SHP77 treated with DMSO at 0.1 percent for 48 hours (cell line): Measurements from ENCODE around the gene TNFRSF19.

Experiments
- DNase-seq: peaks from one replicate; lab custom pipeline; 2025; lab: John Stamatoyannopoulos, UW

Gene TNFRSF19

DNA sequence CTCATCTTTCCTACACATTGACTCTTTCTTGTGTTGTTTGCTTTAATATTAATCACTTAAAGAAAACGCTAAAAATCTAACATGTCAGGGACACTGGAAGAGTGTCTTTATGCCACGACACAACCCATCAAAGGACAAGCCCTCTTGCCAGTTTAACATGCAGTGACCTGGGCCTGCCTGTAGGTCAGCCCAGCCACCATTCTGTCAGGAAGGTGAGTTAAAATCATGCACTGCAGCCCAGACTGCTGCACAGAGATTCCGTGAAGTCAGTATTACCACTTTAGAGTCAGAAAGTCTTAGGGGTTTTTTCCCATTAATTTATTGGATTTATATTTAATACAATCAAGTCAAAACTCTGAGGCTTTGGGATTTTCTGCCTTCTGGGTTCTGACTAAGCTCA, 58.0 kb downstream of the TNFRSF19 start:
- DNase-seq: no peak

DNA sequence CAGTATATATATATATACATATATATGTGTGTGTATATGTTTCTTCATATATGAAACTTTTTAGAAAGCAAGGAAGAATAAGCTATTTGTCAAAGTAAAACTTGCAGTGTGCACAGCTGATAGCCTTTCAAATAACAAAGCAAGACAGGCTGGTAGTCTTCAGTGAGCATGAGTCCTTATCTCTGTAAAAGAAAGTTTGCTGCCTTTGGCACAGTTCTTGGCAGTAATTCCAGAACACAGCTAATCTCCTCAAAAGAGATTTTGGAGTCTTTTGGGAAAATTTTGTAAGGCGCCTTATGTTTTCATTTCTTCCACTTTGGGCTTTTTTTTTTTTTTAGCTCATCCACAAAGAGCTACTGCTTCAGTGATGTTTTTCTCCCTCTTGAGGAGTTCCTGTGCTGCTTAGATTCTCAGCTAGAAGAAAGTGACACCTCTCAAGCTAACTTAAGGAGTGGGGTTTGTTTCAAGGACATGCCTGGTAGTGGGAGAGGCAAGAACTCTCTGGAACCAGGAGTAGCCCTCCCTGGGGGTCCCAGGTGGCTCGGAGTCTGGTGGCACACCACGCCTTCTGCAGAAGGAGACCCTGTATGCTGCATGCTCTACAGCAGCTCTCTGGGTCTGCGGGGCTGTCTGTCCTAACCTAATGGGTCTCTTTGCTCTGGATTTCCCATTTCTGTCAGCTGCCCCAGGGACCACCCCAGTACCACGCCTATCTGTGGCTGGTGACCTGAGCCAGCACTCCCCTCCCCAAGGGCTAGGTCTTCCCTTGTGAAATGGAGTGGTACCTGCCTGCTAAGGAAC, 58.8 kb downstream of the TNFRSF19 start:
- DNase-seq: no peak

DNA sequence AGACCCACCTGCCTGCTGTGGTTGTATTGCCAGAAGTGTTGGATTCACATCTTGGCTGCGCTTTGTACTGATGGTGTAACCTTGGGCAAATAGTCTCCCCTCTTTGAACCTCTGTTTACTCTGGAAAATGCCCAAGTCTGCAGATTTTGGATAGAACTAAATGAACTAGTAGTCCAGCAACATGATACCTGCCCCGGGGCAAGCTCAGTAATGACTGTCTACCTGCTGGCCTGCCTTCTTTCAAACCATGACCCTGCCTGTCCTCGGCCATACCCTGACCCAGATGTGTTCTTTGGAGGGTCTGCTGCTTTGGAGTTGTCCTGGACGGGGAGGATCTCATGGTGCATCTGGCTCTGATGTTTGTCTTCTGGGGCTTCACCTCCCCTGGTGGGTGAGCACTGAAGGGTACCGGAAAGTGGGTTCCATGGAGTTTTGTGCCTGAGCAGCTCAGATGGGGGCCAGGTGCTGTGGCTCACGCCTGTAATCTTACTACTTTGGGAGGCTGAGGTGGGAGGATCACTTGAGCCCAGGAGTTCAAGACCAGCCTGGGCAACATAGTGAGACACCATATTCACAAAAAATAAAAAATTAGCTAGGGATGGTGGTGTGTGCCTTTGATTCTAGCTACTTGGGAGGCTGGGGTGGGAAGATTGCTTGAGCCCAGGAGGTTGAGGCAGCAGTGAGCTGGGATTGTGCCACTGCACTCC, 59.5 kb downstream of the TNFRSF19 start:
- DNase-seq: no peak

DNA sequence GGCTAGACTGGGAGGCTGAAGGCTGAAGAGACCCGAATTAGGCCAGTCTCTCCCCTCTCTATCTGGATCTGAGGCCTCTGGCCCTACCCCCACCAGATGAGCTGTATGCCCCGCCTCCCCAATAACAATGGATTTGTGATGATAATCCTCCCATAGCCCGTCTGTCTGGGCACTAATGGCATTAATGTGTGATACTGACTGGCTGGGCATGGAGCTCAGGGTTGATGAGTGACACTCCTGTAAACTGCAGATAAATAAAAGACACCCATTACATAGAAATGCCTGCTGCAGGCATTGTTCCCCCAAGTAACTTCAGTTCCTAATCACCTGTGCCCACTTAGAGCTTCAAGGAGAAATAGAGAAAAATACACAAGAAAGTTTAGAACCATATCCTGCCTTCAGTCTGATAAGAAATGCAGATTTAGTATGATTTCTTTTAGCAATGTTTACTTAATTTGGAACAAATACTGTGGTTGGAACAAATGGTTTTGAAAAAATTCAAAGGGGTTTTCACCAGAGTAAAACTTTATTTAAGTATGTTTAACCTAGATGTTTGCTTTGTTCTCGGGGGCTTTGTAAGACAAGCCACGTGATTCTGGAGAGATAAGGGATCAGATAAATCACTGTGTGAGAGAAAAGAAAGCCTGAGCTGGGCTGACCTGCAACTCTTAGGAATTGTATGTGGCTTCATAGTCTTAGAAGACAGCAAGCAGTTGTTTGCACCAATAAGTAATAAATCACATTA, 60.3 kb downstream of the TNFRSF19 start:
- DNase-seq: no peak

DNA sequence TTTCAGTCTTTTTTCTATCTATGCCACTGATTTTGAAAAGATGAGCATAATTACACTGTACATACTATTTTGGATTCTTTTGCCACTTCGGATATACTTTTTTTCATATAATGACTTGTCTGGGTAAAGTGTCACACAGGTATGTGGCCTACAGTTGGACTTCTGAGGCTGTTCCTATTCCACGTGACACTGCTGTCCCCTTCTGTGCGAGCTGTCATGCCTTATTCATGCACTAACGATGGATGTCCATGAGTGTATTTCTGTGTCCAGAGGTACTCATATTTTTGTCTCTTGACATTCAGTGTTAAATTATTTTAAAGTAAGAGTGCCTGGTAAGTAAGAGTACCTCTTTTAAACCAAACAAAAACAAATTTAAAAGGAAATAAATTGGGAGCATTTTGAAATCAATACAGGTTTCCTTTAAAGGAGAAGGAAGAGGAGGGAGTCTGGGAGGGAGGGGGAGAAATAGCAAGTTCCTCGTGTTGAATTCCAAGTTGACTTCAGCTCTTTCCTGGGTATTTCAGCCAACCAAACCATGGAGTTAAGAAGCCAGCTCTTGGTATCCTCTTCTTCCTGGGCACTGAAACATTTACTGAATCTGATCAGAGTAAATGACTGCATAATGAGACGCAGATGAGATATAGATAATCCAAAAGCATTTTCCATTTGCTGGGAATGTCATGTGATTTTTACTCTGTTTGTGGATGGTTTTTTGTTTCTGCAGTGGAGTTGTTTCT, 61.3 kb downstream of the TNFRSF19 start:
- no peak for DNase-seq

DNA sequence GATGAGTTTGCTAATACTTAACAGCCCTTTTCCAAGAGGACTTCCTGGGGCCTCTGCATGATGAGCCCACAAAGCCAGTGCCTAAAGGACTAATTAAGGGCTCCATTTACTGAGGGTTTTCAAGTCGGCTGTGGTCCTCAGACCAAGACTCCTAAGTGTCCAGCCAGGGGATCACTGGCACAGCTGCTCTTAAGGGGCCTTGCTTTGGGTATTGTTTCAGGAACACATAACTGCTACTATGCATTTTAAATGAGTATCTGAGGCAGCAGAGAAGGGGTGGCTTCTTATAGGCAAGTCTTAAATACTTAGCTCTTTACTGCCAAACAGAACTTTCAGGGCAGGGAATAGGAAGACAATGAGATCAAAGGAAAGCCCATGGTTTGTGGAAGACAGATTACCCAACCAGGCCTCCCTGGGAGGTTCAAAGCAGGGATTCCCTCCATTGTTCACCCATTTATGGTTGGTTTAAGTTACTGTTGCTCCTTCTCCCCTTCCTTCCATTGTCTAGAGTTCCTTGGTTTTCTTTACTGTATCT, 61.9 kb downstream of the TNFRSF19 start:
- DNase-seq: no peak

DNA sequence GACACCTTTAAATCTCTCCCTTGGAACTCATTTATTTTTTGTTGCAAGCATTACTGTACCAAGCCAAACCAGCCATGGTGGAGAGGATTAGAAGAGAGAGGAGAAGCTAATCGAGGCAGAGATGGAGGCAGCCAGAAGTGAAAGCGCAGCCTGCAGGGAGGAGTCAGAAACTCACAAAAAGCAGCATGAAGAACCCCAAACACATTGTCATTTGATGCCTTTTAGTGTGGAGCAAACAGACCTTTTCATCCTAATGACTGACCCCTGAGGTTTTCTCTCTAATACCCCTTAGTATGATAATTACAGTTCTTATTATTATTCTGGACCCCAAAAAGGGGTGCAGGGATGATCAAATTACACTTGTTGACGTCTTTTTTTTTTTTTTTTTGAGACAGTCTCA, 62.5 kb downstream of the TNFRSF19 start:
- DNase-seq: no peak

DNA sequence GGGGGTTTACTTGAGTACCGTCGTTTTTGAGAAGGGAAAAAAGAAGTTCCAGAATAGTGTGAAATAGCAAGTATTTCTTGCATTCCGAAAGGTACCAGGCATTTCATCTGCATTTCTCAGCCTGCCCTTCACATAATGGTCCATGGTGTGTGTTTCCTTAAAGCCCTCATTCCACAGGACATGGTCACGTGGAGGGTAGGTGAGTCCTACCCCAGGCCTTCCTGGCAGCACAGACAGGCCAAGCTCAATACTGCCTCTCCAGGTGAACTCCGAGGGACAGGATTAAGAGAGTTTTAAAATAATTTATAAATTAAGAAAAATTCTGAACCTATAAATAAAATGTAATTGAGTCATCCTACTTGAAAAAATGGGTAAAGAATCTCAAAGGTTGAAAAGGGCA, 64.7 kb downstream of the TNFRSF19 start:
- no peak for DNase-seq

DNA sequence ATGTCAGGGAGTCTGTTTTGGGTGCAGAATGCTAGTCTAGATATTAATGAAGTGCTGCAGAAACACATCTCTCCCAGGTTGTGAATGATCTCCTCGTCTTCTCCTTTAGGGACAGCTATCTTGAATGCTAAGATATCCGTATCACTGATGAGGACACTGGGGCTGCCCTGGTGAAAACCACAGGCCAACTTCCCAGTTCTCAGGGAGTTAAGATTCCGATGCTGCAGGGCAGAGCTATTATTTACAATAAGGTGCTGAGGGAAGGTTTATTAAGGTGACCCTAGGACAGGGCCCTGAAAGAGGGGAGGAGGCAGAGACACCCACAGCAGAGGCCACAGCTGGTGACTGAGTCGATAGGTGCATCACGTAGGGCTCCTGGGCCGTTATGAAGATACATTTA, 66.1 kb downstream of the TNFRSF19 start:
- DNase-seq: no peak

DNA sequence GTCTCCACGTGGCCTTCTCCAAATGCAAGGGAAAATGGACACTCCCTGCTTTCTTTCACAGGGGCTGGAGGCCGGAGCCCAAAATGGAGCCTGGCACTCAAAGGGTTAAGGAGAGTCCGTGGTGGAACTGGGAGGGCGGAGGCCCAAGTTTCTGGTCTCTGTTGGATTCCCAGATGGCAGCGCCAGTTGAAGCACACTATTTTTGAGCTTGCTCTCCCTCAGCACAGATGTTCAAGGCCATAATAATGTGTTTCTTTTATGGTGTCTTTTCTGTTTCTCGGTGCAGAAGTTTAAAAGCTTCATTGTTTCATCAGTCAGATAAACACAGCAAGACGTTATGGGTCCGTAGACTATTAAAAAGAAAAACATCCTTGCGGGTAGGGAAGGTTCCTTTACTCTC, 67.6 kb downstream of the TNFRSF19 start:
- no peak for DNase-seq

DNA sequence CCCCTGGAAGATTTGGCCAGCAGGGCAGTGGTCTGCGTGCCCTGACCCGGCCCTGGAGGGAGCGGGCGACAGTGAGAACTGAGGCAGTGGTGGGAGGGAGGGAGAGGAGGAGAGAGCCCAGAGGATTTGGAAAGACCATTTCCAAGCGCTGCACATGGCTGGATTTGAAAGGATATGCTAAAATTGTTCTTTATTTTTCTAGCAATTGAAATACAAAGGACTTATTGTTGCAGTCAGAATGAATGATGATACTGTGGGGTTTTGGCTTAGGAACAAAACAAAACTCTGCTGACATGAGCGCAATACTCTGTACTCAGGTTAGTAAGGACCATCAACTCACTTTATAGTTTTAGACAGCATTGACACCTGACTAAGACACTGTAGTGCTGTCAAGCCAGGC, 69.5 kb downstream of the TNFRSF19 start:
- DNase-seq: no peak

DNA sequence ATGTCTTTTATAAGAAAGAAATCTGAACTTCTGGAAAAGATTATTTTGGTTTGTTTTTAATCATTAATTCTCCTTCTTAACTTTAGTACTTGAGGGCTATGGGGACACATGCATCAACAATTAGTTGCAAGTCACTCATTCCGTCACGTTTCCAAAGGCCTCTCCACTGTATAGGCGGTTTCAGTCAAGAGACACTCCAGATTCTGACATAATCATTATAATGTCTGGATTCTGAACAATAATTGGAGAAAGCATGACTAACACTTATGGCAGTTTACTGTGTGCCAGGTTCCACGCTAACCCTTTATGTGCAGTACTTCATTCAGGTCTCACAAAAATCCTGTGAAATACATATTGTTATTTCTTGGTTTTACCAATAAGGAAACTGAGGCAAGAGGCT, 71.9 kb downstream of the TNFRSF19 start:
- DNase-seq: no peak

DNA sequence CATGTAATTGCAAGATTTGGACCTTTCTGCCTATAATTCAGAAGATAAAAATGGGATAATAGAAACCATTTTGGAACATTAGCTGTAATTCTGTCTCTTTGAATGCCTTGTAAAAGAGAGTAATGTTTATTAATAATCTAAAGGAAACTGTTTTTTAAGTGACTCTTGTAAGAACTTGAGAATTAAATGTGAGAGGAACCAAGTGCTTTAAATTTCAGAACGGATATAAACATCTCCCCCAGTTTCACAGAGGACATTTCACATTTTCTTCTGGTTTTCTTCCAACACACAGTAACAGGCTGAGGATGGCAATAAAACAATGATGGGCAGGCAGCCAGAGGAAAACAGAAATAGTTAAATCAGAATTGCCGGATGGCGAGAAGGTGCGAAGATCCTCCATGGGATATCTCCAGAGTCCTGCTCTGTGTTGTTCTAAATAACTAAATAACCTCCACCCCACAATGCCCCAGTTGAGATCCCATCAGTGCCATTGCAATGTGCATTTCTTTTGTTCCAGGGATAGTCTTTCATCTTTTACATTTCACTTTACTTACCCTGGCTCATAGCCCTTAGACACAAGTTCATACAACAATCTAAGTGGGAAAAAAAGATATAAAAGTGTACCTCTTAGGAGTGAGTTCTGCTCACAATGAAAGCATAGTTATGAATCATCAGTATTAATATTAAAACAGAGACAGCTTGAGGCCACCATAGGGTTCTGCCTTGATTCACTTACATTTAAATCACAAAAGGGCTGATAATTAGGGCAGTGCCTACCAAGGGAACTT, 73.3 kb downstream of the TNFRSF19 start:
- no peak for DNase-seq

DNA sequence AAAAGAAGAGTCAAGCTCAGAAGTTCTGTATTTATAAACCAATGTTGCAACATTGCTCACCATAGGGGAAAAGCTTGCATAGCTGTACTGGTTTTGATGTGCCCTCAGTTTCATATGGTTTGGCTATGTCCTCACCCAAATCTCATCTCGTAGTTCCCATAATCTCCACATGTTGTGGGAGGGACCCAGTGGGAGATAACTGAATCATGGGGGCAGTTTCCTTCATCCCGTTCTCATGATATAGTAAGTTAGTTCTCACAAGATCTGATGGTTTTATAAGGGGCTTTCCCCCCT, 73.9 kb downstream of the TNFRSF19 start:
- no peak for DNase-seq

DNA sequence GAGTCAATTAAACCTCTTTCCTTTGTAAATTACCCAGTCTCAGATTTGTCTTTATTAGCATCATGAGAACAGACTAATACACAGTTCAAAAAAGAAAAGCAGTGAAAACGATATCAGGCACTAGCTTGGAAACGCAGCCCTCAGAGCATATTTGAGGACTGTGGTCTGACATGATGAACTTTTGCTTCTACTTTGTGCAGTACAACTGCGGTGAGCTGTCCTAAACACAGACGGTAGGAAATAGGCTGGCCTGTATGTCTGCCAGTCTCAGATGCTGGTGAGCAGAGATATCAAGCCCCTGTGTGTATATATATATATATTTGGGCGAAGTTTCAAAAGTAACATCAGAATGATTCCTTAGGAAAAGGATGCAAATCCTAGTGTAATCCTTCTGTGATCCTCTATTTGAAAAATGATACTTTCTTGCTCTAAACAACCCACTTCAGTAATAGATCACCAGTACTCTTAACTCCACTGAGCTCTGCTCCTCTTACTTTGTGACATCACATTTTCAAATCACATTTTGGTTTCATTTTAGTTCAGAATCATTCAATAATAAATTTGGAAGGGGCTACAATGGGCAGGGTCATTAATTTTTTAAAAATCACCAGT, 74.4 kb downstream of the TNFRSF19 start:
- DNase-seq: no peak

DNA sequence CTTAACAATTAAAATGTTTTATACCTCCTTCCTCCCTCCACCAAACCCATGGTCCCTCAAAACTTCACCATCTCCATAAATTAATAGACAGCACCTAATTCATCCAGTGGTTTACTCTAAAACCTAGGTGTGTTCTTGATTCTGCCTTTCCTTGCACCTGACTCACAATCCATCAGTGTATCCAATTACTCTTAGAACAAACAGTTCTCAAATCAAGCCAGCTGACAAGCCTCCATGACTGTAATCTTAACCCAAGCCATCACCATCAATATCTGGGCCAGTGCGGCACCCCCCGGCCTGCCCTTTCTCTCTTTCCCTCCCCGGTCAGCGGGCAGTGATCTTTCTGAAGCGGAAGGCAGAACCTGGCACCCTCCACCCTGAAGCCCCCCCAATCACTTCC, 75.6 kb downstream of the TNFRSF19 start:
- DNase-seq: no peak

DNA sequence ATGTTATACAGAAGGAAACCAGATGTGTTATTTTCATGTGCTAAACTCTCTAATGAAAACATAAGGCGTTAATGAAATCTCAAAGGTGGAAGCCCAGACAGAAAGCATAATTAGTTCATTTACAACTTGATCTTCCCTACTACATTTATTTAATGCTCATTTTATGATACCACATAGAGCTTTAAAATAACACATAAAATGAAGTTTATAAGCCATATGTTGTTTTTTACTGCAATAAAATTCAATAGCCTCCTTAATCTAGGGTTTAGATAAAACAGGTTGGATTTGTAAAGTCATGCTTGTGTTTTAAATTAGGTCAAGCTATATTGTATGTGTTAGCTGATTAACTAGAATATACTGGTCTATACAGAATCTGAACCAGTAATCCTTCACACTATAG, 81.2 kb downstream of the TNFRSF19 start:
- DNase-seq: no peak

DNA sequence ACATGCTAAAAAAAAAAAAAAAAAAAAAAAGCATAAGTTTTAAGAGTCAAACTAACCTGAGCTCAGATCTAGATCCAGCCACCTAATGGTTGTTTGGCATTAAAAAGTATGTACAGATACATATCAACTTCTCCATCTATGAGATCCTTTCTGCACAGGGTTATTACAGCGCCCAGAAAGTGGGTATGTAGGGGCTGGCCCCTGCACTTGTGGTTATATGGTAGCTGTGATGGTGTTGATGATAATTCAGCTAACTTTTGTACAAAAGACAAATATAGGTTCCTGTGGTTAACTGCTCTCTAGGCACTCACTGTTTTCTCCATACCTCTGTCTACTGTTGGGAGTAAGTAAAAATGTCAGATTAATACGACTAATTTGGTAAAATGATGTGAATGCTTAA, 81.7 kb downstream of the TNFRSF19 start:
- no peak for DNase-seq

DNA sequence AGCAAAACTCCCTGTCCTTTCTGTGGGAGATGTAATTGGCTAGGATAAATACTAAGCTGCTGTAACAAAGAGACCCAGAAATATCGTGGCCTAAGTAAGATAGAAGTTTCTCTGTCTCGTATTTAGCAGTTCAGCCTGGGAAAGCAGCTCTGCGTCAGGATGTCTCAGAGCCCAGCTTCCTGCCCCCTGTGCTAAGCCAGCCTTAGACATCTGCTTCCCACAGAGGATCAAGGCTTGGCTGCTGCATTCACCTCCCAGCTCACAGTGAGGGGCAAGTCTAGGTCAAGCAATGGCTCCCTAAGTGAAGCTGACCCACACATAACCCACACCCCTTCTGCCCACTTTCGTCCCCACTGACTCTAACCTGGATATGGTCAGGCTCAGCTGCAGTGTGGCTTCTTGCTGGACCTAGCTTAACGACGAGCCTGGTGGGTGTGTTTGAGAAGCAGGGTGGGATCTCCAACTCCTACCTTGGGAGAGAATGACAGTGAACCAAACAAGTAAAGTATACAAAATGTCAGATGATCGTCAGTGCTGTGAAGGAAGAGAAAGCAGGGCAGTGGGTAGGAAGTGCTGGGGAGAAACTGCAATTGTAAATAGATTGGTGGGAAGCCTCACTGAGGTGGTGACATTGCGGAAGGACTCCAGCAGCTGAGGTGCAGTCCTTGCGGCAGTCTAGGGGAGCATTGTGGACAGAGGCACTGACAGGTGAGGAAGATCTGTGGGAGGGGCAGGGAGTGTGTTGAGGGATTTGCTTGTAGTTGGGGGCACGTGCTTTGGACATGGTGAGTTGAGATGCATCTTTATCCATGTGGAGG, 82.9 kb downstream of the TNFRSF19 start:
- DNase-seq: no peak
